ENCODE measurements around the gene ASF1A.

Gene ASF1A

GRCh38 chr6:118940770-118941169, 46.8 kb downstream of the ASF1A start:
- H3K9me3 ChIP-seq (ENCODE audit: insufficient read depth, low read length): no peaks in the 10 kb centered on the region; the same call in 1 of the 2 replicates
- H2AFZ ChIP-seq (ENCODE audit: low read depth, low read length, severe bottlenecking): no peak overlapping the region
- no peak overlapping the region for H3K4me2 ChIP-seq (ENCODE audit: low read depth, low read length, poor library complexity, severe bottlenecking)
- H3K9me2 ChIP-seq (replicated peaks; ENCODE audit: insufficient read depth, low read length): no peaks in the 10 kb centered on the region
- H3K79me2 ChIP-seq (ENCODE audit: insufficient read depth, low read length): 0 out of 2 replicates have a peak, but pooled peaks cover 7% of the 10 kb centered on the region
- H3K27me3 ChIP-seq (ENCODE audit: low read length): no peaks in the 10 kb centered on the region
- TF ChIP-seq CTCF (IDR thresholded peaks at IDR 0.05; ENCODE audit: insufficient read depth, low read length, poor library complexity, severe bottlenecking) (no peak), EZH2phosphoT487 (conservative IDR thresholded peaks at IDR 0.05; ENCODE audit: low read length) (no peak)
- no peaks in the 10 kb centered on the region for H4K20me1 ChIP-seq (ENCODE audit: low read depth, low read length)
- H3K27ac ChIP-seq (ENCODE audit: low read depth, low read length): no peak overlapping the region
- H3F3A ChIP-seq (ENCODE audit: insufficient read depth): no peaks in the 10 kb centered on the region
- H3K4me3 ChIP-seq (ENCODE audit: insufficient read depth, low read length, poor library complexity, severe bottlenecking): no peak overlapping the region
- H3K36me3 ChIP-seq (ENCODE audit: low read length): no peaks in the 10 kb centered on the region
- no peak overlapping the region for H3K9ac ChIP-seq (ENCODE audit: low read length)

GRCh38 chr6:118945217-118945616, 51.3 kb downstream of the ASF1A start:
- Histone ChIP-seq H3K4me3 (ENCODE audit: insufficient read depth, low read length, poor library complexity, severe bottlenecking) (no peak overlapping the region), H4K20me1 (ENCODE audit: low read depth, low read length) (no peaks in the 10 kb centered on the region), H3K36me3 (ENCODE audit: low read length) (no peaks in the 10 kb centered on the region), H3K27ac (ENCODE audit: low read depth, low read length) (no peak overlapping the region), H3K9me3 (ENCODE audit: insufficient read depth, low read length) (no peaks in the 10 kb centered on the region; the same call in 1 of the 2 replicates), H2AFZ (ENCODE audit: low read depth, low read length, severe bottlenecking) (no peak overlapping the region), H3K27me3 (ENCODE audit: low read length) (no peaks in the 10 kb centered on the region), H3K9me2 (replicated peaks; ENCODE audit: insufficient read depth, low read length) (no peaks in the 10 kb centered on the region), H3K9ac (ENCODE audit: low read length) (no peak overlapping the region), H3K79me2 (ENCODE audit: insufficient read depth, low read length) (no peaks in the 10 kb centered on the region), H3K4me2 (ENCODE audit: low read depth, low read length, poor library complexity, severe bottlenecking) (no peak overlapping the region), H3F3A (ENCODE audit: insufficient read depth) (no peaks in the 10 kb centered on the region)
- TF ChIP-seq CTCF (IDR thresholded peaks at IDR 0.05; ENCODE audit: insufficient read depth, low read length, poor library complexity, severe bottlenecking) (no peak), EZH2phosphoT487 (conservative IDR thresholded peaks at IDR 0.05; ENCODE audit: low read length) (no peak)

GRCh38 chr6:118952683-118953082, 58.7 kb downstream of the ASF1A start:
- Histone ChIP-seq H3K9me2 (replicated peaks; ENCODE audit: insufficient read depth, low read length) (no peaks in the 10 kb centered on the region), H2AFZ (ENCODE audit: low read depth, low read length, severe bottlenecking) (no peak overlapping the region), H3K27me3 (ENCODE audit: low read length) (no peaks in the 10 kb centered on the region), H4K20me1 (ENCODE audit: low read depth, low read length) (no peaks in the 10 kb centered on the region), H3K27ac (ENCODE audit: low read depth, low read length) (no peak overlapping the region), H3F3A (ENCODE audit: insufficient read depth) (no peaks in the 10 kb centered on the region; the same call in 1 of the 2 replicates), H3K4me3 (ENCODE audit: insufficient read depth, low read length, poor library complexity, severe bottlenecking) (no peak overlapping the region), H3K9ac (ENCODE audit: low read length) (no peak overlapping the region), H3K36me3 (ENCODE audit: low read length) (no peaks in the 10 kb centered on the region), H3K4me2 (ENCODE audit: low read depth, low read length, poor library complexity, severe bottlenecking) (no peak overlapping the region), H3K79me2 (ENCODE audit: insufficient read depth, low read length) (no peaks in the 10 kb centered on the region), H3K9me3 (ENCODE audit: insufficient read depth, low read length) (no peaks in the 10 kb centered on the region)
- TF ChIP-seq CTCF (IDR thresholded peaks at IDR 0.05; ENCODE audit: insufficient read depth, low read length, poor library complexity, severe bottlenecking): no peak
- TF ChIP-seq EZH2phosphoT487 (conservative IDR thresholded peaks at IDR 0.05; ENCODE audit: low read length): no peak

All from SU-DHL-6 (cell line).